Measurements from ENCODE around the gene DHX9.

- TF ChIP-seq CTCF (IDR thresholded peaks at IDR 0.05): no peak
- no peak for TF ChIP-seq POLR2A (IDR thresholded peaks at IDR 0.05)
Measured at GRCh38 chr1:182826892-182827291, 12.3 kb upstream of the DHX9 start.

Measured in lower leg skin (tissue), 3 donors.